ENCODE results near the gene GAGE10.
"Not testable (repeated sequence)": the region's sequence is repeated elsewhere in the genome, so short reads cannot be mapped to it uniquely, and the experiment has no call there.

GRCh38 chrX:49331282-49331681 is 27.8 kb downstream of the GAGE10 start, which contains the start of gene GAGE13:
- TF ChIP-seq CTCF (conservative IDR thresholded peaks at IDR 0.05; ENCODE audit: low read length); EZH2phosphoT487 (IDR thresholded peaks at IDR 0.05; ENCODE audit: borderline replicate concordance, low read depth, low read length): not testable (repeated sequence)

All from OCI-LY7 (cell line).